Left hindlimb (tissue), 1 donor: ENCODE data around the gene CARD9.

Experiments used
- DNase-seq: peaks from one replicate; pipeline ENCODE4 v3.0.0-alpha.2; 2018

CARD9 gene

GRCh38 chr9:136318776-136319241 lies 54.7 kb downstream of the CARD9 start:
- DNase-seq: no peak

GRCh38 chr9:136318111-136318775 lies 55.2 kb downstream of the CARD9 start:
- DNase-seq: no peak

- no peak for DNase-seq
Measured at GRCh38 chr9:136317695-136318094, 55.8 kb downstream of the CARD9 start.

GRCh38 chr9:136316896-136317676 lies 56.4 kb downstream of the CARD9 start:
- no peak for DNase-seq

GRCh38 chr9:136316271-136316751 lies 57.2 kb downstream of the CARD9 start:
- DNase-seq: no peak

GRCh38 chr9:136314944-136315343 lies 58.5 kb downstream of the CARD9 start:
- no peak for DNase-seq

- no peak for DNase-seq
Measured at GRCh38 chr9:136314056-136314416, 59.4 kb downstream of the CARD9 start.
